T-helper 1 cell treated with Interleukin-12 subunit alpha and Interleukin-12 subunit beta and Interleukin-4 antibody, amounts not matched to agents 30 ng/mL and 1 ng/mL, for 36 hours (primary cell): ENCODE measurements around the gene MIER1. TPM values are rescaled to one million over a fixed set of nuclear protein-coding genes. Genes with fewer than 3 reads are reported as not detected.
"Not testable (repeated sequence)": the region's sequence is repeated elsewhere in the genome, so short reads cannot be mapped to it uniquely, and the experiment has no call there.

Experiments
- intact Hi-C: fragments of 100-400 bp; cut with micrococcal nuclease; formaldehyde crosslinking; loops from one replicate; pipeline ENCODE4 v1.15.1; 2024
- total RNA-seq: library from RNA; stranded (reverse); gene quantifications from 2 replicates; pipeline ENCODE4 v1.2.3, GENCODE V29; 2022

MIER1 gene
- total RNA-seq, 1 donor from 2014 or later = 55.6 TPM

DNA sequence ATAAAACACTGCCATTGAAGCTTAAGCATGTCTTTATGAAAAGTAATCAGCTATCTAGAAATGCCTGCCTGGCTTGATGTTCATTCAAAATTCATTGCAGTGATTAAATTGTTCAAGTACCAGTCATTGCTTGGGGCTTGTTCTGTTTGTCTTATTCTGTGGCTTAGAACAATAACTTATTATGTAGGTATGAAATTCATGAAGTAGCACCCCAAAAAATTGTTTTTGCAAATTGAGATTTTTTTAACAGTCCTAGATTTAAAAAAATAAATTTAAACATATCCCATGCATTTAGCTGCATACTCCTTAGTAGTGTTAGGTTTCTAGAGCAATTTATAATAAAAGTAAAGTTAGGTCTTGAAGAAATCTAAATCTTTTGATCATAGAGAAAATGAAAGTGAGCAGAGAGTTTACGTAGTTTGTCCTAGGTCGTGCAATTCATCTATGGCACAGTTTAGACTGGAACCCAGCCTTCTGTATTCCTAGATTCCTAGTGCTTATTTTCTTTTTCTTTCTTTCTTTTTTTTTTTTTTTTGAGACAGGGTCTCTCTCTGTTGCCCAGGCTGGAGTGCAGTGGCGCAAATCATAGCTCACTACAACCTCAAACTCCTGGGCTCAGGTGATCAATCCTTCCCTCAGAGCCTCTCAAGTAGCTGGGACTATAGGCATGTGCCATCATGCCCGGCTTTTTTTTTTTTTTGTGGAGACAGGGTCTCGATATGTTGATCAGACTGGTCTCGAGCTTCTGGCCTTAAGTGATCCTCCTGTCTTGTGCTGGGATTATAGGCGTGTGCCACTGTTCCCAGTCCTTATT is 9.3 kb downstream of the MIER1 start:
- intact Hi-C loops = loop anchor here (1.0 to 10.0 kb wide), 7 partner anchors 9 to 1867 kb away; no protein-coding TSS in a partner anchor

DNA sequence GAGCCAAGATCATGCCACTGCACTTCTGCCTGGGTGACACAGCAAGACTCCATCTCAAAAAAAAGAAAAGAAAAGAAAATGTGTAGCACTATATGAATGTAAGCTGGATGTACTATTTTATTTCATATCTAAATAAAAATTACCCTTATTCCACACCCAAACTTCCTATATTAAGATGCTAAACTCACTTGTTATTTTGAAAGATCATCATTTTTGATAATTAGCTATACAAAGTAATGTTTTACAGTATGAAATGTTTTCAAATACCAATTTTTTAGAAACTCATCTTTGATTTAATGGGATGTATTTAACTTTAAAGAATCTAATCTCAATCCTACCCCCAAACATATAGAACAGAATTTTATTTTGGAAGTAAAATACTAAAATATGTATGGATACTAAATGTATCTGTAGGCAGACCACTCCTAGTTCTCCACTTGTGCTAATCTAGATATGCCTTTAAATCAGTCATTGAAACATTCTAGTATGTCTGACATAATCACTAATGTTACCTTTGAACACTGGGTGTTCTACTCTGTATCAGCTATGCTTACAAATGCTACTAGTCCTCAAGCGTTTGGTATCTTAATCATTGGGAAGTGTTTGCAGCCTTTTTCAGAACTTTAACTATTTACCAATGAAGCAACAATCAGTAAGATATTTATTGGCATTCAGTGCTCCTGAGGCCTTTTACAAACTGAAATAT is 12.9 kb downstream of the MIER1 start:
- intact Hi-C loops = loop anchor here (10.0 kb wide), 1 partner anchor 493 kb away; no protein-coding TSS in a partner anchor

DNA sequence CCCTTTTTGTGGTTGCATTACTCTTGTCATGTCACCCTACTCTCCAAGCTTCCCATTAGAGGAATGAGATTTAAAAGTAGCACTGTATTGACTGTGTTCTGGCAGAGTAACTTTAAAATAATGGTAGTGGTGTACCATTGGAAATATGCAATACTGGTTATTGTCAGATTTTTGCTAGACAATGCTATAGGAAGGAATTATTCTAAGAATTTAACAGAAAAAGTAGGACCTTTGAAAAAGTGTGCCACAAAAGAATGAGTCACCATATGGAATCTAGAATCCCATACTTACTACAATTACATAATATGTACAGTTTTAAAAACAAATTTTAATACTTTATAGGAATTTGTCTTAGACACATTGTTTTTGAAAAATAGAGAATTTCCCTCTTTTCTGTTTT is 13.8 kb downstream of the MIER1 start:
- intact Hi-C loops = loop anchor here (10.0 kb wide), 1 partner anchor 494 kb away; no protein-coding TSS in a partner anchor

- intact Hi-C loops = no loop called here
These were observed 16.2 kb downstream of the MIER1 start for GRCh38 chr1:66940981-66941380.

GRCh38 chr1:66943361-66943969 is 18.7 kb downstream of the MIER1 start:
- intact Hi-C loops = no loop called here

GRCh38 chr1:66944330-66945274 is 19.8 kb downstream of the MIER1 start:
- intact Hi-C loops = no loop called here

GRCh38 chr1:66945316-66945715 is 20.5 kb downstream of the MIER1 start:
- intact Hi-C loops = no loop called here

GRCh38 chr1:66947267-66947666 is 22.5 kb downstream of the MIER1 start:
- intact Hi-C loops = no loop called here

- intact Hi-C loops = no loop called here
These were observed 26.7 kb downstream of the MIER1 start for GRCh38 chr1:66951513-66951912.

DNA sequence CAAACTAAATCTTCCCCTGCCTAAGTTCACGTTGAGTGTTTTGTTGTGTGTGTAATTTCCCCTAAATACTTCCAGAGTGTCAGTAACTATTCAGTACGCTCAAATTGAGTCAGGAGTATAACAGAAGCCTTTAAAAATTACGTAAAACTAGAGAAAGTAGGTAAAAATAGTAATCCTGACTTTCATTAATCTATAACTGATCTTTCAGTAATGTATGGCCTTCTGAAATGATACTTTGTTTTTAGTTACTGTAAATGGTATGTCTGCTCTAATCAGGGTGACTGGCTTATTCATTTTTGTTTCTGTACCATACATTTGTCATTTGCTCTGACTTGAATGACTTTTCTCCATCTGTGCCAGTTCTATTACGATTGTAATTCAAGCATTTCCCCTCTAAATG is 29.4 kb downstream of the MIER1 start:
- intact Hi-C loops = no loop called here

- intact Hi-C loops = no loop called here
These were observed 33.1 kb downstream of the MIER1 start for GRCh38 chr1:66957938-66958337.

DNA sequence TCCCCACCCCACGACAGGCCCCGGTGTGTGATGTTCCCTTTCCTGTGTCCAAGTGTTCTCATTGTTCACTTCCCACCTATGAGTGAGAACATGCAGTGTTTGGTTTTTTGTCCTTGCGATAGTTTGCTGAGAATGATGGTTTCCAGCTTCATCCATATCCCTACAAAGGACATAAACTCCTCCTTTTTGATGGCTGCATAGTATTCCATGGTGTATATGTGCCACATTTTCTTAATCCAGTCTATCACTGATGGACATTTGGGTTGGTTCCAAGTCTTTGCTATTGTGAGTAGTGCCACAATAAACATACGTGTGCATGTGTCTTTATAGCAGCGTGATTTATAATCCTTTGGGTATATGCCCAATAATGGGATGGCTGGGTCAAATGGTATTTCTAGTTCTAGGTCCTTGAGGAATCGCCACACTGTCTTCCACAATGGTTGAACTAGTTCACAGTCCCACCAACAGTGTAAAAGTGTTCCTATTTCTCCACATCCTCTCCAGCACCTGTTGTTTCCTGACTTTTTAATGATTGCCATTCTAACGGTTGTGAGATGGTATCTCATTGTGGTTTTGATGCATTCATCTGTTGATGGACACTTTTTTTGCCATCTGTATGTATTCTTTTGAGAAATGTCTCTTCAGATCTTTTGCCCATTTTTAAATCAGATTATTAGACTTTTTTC is 41.5 kb downstream of the MIER1 start:
- intact Hi-C loops = not testable (repeated sequence)

- intact Hi-C loops = no loop called here
These were observed 43.8 kb downstream of the MIER1 start for GRCh38 chr1:66968574-66968973.

DNA sequence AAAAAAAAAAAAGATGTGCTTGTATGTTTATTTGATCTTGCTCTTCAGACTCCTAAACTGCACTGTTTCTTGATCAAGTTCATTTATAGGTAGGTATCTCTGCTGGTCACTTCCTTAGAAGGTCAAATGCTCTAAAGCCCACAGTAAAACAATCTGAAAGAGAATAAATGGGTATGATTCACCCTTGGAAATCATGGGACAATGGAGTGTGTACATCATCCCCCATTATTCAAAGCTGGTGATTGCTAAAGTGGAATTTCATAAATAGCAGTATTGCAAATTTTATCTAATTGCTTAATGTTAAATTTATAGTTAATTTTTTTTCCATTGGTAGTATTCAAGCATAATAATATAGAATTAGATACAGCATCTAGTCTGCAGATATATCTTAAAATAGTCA is 53.4 kb downstream of the MIER1 start:
- intact Hi-C loops = no loop called here

- intact Hi-C loops = loop anchor here (2.0 to 10.0 kb wide), 8 partner anchors 49 to 705 kb away; partner anchors contain the start of gene GADD45A
These were observed 54.8 kb downstream of the MIER1 start for GRCh38 chr1:66979621-66980020.

- intact Hi-C loops = loop anchor here (1.0 to 10.0 kb wide), 12 partner anchors 15 to 704 kb away; partner anchors contain the start of gene GADD45A
These were observed 56.1 kb downstream of the MIER1 start for GRCh38 chr1:66980745-66981367.

DNA sequence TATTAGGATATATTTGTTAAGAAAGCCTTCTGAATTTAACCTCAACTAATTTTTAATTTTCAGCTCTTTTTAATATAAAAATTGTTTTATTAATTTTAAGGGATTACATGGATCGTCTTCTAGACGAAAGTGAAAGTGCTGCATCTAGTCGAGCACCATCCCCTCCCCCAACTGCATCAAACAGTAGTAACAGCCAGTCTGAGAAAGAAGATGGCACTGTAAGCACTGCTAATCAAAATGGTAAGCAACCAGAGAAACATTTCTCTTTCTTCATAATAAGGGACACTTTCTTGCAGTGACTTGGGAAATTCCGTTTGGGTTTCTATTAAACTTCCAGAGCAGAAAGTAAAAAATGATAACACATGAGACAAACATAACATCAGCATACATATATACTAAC is 56.9 kb downstream of the MIER1 start:
- intact Hi-C loops = loop anchor here (1.0 to 10.0 kb wide), 12 partner anchors 15 to 703 kb away; partner anchors contain the start of gene GADD45A

DNA sequence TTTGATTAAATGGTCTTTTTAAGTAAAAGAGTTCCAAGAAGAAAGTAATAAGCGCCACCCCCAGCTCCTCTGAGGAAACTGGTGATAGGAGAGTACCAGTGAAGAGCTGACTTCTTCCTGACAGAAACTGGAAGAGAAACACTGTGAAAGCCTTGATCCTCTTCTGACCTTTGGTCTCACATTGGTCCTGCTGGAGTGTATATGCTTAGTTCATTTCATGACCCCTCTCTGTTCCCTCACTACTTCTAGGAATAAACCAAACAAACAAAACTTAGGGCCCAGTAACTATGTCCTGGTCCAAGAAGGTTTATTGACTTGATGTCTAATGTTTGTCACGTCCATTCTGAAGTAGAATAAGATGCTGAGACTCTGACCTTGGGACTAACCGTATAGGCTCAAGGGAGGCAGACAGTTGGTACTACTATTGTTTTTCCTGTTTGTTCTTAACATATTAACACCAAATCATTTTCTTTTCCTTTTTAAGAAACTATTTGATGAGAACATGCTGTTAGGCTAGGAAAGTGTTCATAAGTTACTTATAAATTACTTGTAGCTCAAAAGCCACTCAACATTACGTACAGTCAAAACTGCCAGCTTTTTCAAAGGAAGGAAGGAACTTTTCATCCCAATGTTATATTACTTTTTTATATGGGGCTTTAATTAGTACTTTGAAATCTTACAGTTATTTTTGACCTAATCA is 57.9 kb downstream of the MIER1 start:
- intact Hi-C loops = loop anchor here (5.0 to 10.0 kb wide), 6 partner anchors 165 to 702 kb away; partner anchors contain the start of gene GADD45A

DNA sequence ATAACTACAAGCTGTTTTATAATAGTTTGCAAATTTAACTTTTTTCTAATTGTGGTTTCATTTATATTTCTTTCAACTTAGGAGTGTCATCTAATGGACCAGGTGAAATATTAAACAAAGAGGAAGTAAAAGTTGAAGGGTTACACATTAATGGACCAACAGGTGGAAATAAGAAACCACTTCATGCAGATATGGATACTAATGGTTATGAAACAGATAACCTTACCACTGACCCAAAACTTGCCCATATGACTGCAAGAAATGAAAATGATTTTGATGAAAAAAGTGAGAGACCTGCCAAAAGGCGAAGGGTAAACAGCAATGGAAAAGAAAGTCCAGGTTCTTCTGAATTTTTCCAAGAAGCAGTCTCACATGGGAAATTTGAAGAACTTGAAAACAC is 59.7 kb downstream of the MIER1 start:
- intact Hi-C loops = loop anchor here (5.0 to 10.0 kb wide), 6 partner anchors 163 to 700 kb away; partner anchors contain the start of gene GADD45A
